HEK293 (cell line): ENCODE results near the gene NKAPD1.

Experiments
- BCL6B ChIP-seq: fragments of 450-650 bp; formaldehyde crosslinking; IDR thresholded peaks from 2 replicates; pipeline ENCODE4 v1.5.1; 2017; ENCODE audit warnings: missing biosample characterization, missing genetic modification characterization
- GLIS1 ChIP-seq: fragments of 450-650 bp; formaldehyde crosslinking; IDR thresholded peaks from 2 replicates; pipeline ENCODE4 v1.5.1; 2016; ENCODE audit warnings: missing biosample characterization, missing genetic modification characterization
- GLIS2 ChIP-seq: fragments of 450-650 bp; formaldehyde crosslinking; IDR thresholded peaks from 2 replicates; pipeline ENCODE4 v1.5.1; 2016; ENCODE audit warnings: missing biosample characterization, missing genetic modification characterization
- HOXA7 ChIP-seq: sonication (generic); formaldehyde crosslinking; IDR thresholded peaks from 2 replicates; pipeline ENCODE4 v1.8.1; 2022; ENCODE audit warnings: missing genetic modification reagents, borderline replicate concordance
- HOXC10 ChIP-seq: sonication (generic); formaldehyde crosslinking; IDR thresholded peaks from 2 replicates; pipeline ENCODE4 v1.8.1; 2023; ENCODE audit warnings: mild to moderate bottlenecking, missing genetic modification reagents
- KLF9 ChIP-seq: fragments of 450-650 bp; formaldehyde crosslinking; IDR thresholded peaks from 2 replicates; pipeline ENCODE4 v1.5.1; 2016; ENCODE audit warnings: missing biosample characterization, missing genetic modification characterization, low read depth
- PBX3 ChIP-seq: sonication (generic); formaldehyde crosslinking; IDR thresholded peaks from 2 replicates; pipeline ENCODE4 v1.8.1; 2022; ENCODE audit warnings: mild to moderate bottlenecking, moderate library complexity, missing genetic modification reagents
- PRDM2 ChIP-seq: fragments of 450-650 bp; formaldehyde crosslinking; IDR thresholded peaks from 2 replicates; pipeline ENCODE4 v1.5.1; 2016; ENCODE audit warnings: missing biosample characterization, missing genetic modification characterization, borderline replicate concordance
- WT1 ChIP-seq: fragments of 450-650 bp; formaldehyde crosslinking; IDR thresholded peaks from 2 replicates; pipeline ENCODE4 v1.5.1; 2016; ENCODE audit warnings: missing biosample characterization, missing genetic modification characterization
- ZBTB20 ChIP-seq: fragments of 450-650 bp; formaldehyde crosslinking; IDR thresholded peaks from 2 replicates; pipeline ENCODE4 v1.5.1; 2016; ENCODE audit warnings: missing biosample characterization, missing genetic modification characterization
- ZBTB48 ChIP-seq: fragments of 450-650 bp; formaldehyde crosslinking; IDR thresholded peaks from 2 replicates; pipeline ENCODE4 v1.5.1; 2016; ENCODE audit warnings: missing biosample characterization, missing genetic modification characterization
- ZNF132 ChIP-seq: fragments of 450-650 bp; formaldehyde crosslinking; IDR thresholded peaks from 2 replicates; pipeline ENCODE4 v1.5.1; 2017; ENCODE audit warnings: missing biosample characterization, missing genetic modification characterization, borderline replicate concordance
- ZNF157 ChIP-seq: fragments of 450-650 bp; formaldehyde crosslinking; IDR thresholded peaks from 2 replicates; pipeline ENCODE4 v1.5.1; 2016; ENCODE audit warnings: missing biosample characterization, missing genetic modification characterization
- ZNF19 ChIP-seq: fragments of 450-650 bp; formaldehyde crosslinking; IDR thresholded peaks from 2 replicates; pipeline ENCODE4; 2016; ENCODE audit warnings: missing biosample characterization, missing genetic modification characterization, low read depth
- ZNF221 ChIP-seq: fragments of 450-650 bp; formaldehyde crosslinking; IDR thresholded peaks from 2 replicates; pipeline ENCODE4 v1.5.1; 2017; ENCODE audit warnings: missing biosample characterization, missing genetic modification characterization, borderline replicate concordance
- ZNF324 ChIP-seq: fragments of 450-650 bp; formaldehyde crosslinking; IDR thresholded peaks from 2 replicates; pipeline ENCODE4 v1.5.1; 2016; ENCODE audit warnings: missing biosample characterization, missing genetic modification characterization
- ZNF341 ChIP-seq: fragments of 450-650 bp; formaldehyde crosslinking; IDR thresholded peaks from 2 replicates; pipeline ENCODE4; 2016; ENCODE audit warnings: low read depth, missing biosample characterization, missing genetic modification characterization
- ZNF366 ChIP-seq: fragments of 450-650 bp; formaldehyde crosslinking; conservative IDR thresholded peaks from 2 replicates; pipeline ENCODE4 v1.5.1; 2016; ENCODE audit warnings: missing biosample characterization, missing genetic modification characterization
- ZNF416 ChIP-seq: fragments of 450-650 bp; formaldehyde crosslinking; IDR thresholded peaks from 2 replicates; pipeline ENCODE4 v1.5.1; 2016; ENCODE audit warnings: missing biosample characterization, missing genetic modification characterization
- ZNF514 ChIP-seq: fragments of 450-650 bp; formaldehyde crosslinking; IDR thresholded peaks from 2 replicates; pipeline ENCODE4 v1.5.1; 2016; ENCODE audit warnings: missing biosample characterization, missing genetic modification characterization
- ZNF521 ChIP-seq: fragments of 450-650 bp; formaldehyde crosslinking; IDR thresholded peaks from 2 replicates; pipeline ENCODE4 v1.5.1; 2017; ENCODE audit warnings: missing biosample characterization, mild to moderate bottlenecking, missing genetic modification characterization
- ZNF529 ChIP-seq: fragments of 450-650 bp; formaldehyde crosslinking; IDR thresholded peaks from 2 replicates; pipeline ENCODE4 v1.5.1; 2017; ENCODE audit warnings: missing genetic modification characterization, missing biosample characterization; ENCODE audit not compliant: insufficient replicate concordance
- ZNF610 ChIP-seq: fragments of 450-650 bp; formaldehyde crosslinking; IDR thresholded peaks from 2 replicates; pipeline ENCODE4 v1.5.1; 2016; ENCODE audit warnings: missing biosample characterization, missing genetic modification characterization, borderline replicate concordance
- ZNF629 ChIP-seq: fragments of 450-650 bp; formaldehyde crosslinking; IDR thresholded peaks from 2 replicates; pipeline ENCODE4 v1.5.1; 2017; ENCODE audit warnings: missing biosample characterization, missing genetic modification characterization
- ZNF654 ChIP-seq: fragments of 450-650 bp; formaldehyde crosslinking; IDR thresholded peaks from 2 replicates; pipeline ENCODE4 v1.5.1; 2016; ENCODE audit warnings: low read depth, missing biosample characterization, missing genetic modification characterization
- TF ChIP-seq, protein P1 (sequence below): fragments of 450-650 bp; formaldehyde crosslinking; IDR thresholded peaks from 2 replicates; pipeline ENCODE4 v1.5.1; 2016; ENCODE audit warnings: missing biosample characterization, missing genetic modification characterization
- TF ChIP-seq, protein P2 (sequence below): fragments of 450-650 bp; formaldehyde crosslinking; optimal IDR thresholded peaks from 2 replicates; pipeline ENCODE3; 2016; ENCODE audit warnings: missing biosample characterization, mild to moderate bottlenecking, missing genetic modification characterization

Gene NKAPD1

GRCh38 chr11:112086422-112087191 lies 12.5 kb downstream of the NKAPD1 start, which contains the start of the genes SDHD and TIMM8B (continued):
- TF ChIP-seq BCL6B (tag by site-specific recombination): no peak
- no peak for TF ChIP-seq PRDM2 (tag by site-specific recombination)
- TF ChIP-seq ZNF19 (tag by site-specific recombination): no peak
- TF ChIP-seq GLIS1 (tag by site-specific recombination): peak; percentile 94
- TF ChIP-seq WT1: no peak; the same call in 1 of the 2 replicates
- TF ChIP-seq, protein P1, sequence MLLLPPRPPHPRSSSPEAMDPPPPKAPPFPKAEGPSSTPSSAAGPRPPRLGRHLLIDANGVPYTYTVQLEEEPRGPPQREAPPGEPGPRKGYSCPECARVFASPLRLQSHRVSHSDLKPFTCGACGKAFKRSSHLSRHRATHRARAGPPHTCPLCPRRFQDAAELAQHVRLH (tag by site-specific recombination): peak; percentile 78
- no peak for TF ChIP-seq ZNF416 (tag by site-specific recombination)
- no peak for TF ChIP-seq HOXC10 (CRISPR knock-in tag)
- no peak for TF ChIP-seq ZNF157 (tag by site-specific recombination)
- TF ChIP-seq ZNF529: no peak
- TF ChIP-seq GLIS2 (tag by site-specific recombination): peak; percentile 69; the same call in 1 of the 2 replicates
- no peak for TF ChIP-seq ZNF324 (tag by site-specific recombination)
- TF ChIP-seq, protein P2, sequence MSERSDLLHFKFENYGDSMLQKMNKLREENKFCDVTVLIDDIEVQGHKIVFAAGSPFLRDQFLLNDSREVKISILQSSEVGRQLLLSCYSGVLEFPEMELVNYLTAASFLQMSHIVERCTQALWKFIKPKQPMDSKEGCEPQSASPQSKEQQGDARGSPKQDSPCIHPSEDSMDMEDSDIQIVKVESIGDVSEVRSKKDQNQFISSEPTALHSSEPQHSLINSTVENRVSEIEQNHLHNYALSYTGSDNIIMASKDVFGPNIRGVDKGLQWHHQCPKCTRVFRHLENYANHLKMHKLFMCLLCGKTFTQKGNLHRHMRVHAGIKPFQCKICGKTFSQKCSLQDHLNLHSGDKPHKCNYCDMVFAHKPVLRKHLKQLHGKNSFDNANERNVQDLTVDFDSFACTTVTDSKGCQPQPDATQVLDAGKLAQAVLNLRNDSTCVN (tag by site-specific recombination): peak; percentile 65
- no peak for TF ChIP-seq ZNF514
- no peak for TF ChIP-seq HOXA7
- peak; percentile 88 for TF ChIP-seq ZNF629 (tag by site-specific recombination)
- no peak for TF ChIP-seq PBX3
- no peak for TF ChIP-seq ZNF610 (tag by site-specific recombination)
- 0 out of 2 replicates have a peak, but pooled peaks have one; percentile 43 for TF ChIP-seq ZBTB48 (tag by site-specific recombination)
- TF ChIP-seq ZBTB20: peak; percentile 78
- no peak for TF ChIP-seq ZNF132 (tag by site-specific recombination)
- TF ChIP-seq ZNF366: peak; percentile 72
- no peak for TF ChIP-seq ZNF221 (tag by site-specific recombination)
- TF ChIP-seq ZNF341: no peak
- no peak for TF ChIP-seq ZNF521 (tag by site-specific recombination)
- TF ChIP-seq ZNF654 (tag by site-specific recombination): no peak
- TF ChIP-seq KLF9 (tag by site-specific recombination): no peak
